Memory B cell (primary cell): ENCODE results near the gene RILP.
A peak's percentile ranks its signal among the peaks of the same experiment; 100 is the strongest.

ENCODE experiments used
- ATAC-seq: fragments of 150-1000 bp; cut with Tn5 transposase; 2 replicates; pipeline ENCODE4 v1.10.0; 2021; ENCODE audit warnings: low read depth, mild to moderate bottlenecking, moderate library complexity
- DNase-seq, 2 donors: peaks; one replicate each; pipeline ENCODE4 v3.0.0; 2022; ENCODE audit warnings: low spot score in 2 of 2
- H3K27ac Mint-ChIP-seq: one replicate; pipeline ENCODE4 v1.8.0; 2022; ENCODE audit warnings: mild to moderate bottlenecking, moderate library complexity, mixed read lengths
- H3K27me3 Mint-ChIP-seq: one replicate; pipeline ENCODE4 v1.8.0; 2022; ENCODE audit warnings: mixed read lengths
- H3K36me3 Mint-ChIP-seq: one replicate; pipeline ENCODE4 v1.8.0; 2022; ENCODE audit warnings: mild to moderate bottlenecking, mixed read lengths
- H3K4me1 Mint-ChIP-seq: one replicate; pipeline ENCODE4 v1.8.0; 2022; ENCODE audit warnings: mixed read lengths
- H3K4me3 Mint-ChIP-seq: one replicate; pipeline ENCODE4 v1.8.0; 2022; ENCODE audit warnings: mild to moderate bottlenecking, moderate library complexity, mixed read lengths
- H3K9me3 Mint-ChIP-seq: one replicate; pipeline ENCODE4 v1.8.0; 2022; ENCODE audit warnings: mixed read lengths

The RILP gene

DNA sequence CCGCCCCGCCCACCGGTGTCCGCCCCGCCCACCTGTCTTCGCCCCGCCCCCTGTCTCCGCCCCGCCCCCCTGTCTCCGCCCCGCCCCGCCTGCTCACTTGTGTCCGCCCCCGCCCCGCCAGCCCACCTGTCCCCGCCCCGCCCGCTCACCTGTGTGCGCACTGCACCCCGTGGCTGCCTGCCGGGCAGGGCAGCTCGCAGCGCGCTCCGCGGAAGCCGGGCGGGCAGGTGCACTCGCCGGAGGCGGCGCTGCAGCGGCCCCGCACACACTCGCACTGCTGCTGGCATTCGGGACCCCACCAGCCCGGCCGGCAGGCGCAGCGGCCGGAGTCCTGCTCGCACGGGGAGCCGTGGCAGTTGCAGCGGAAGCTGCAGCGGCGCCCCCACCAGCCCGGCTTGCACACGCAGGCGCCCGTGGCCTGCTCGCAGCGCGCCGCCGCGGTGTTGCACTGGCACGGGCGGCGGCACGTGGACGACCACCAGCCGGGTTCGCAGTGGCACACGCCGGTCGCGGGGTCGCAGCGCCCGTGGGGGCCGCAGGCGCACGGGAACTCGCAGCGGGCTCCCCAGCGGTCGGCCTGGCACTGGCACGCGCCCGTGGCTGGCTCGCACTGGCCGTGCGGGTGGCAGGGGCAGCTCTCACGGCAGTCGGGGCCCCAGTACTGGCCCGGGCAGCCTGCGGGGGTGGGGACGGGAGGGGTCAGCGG lies 6.2 kb downstream of the RILP start:
- no peaks in the 10 kb centered on the region for H3K9me3 Mint-ChIP-seq
- DNase-seq (peak; percentile 60 to 65), ATAC-seq (peak; percentile 51)
- no peaks in the 10 kb centered on the region for H3K27me3 Mint-ChIP-seq
- H3K4me3 Mint-ChIP-seq, result no peak overlapping the region
- peaks cover 27% of the 10 kb centered on the region for H3K4me1 Mint-ChIP-seq
- no peaks in the 10 kb centered on the region for H3K36me3 Mint-ChIP-seq
- H3K27ac Mint-ChIP-seq, result no peak overlapping the region

DNA sequence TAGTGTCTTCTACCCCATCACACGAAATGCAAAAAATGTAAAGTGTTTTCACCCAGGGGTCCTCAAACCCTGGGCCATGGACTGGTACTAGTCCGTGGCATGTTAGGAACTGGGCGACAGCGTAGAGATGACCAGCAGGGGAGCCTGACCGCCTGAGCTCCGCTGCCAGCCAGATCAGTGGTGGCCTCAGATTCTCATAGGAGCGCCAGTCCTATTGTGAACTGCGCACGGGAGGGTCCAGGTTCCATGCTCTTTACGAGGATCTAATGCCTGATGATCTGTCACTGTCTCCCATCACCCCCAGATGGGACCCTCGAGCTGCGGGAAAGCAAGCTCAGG lies 8.6 kb downstream of the RILP start:
- H3K4me1 Mint-ChIP-seq, result peaks cover 17% of the 10 kb centered on the region
- no peak overlapping the region for H3K27ac Mint-ChIP-seq
- no peaks in the 10 kb centered on the region for H3K36me3 Mint-ChIP-seq
- no peak overlapping the region for H3K4me3 Mint-ChIP-seq
- no peak for ATAC-seq
- no peak for DNase-seq
- H3K9me3 Mint-ChIP-seq, result no peaks in the 10 kb centered on the region
- no peaks in the 10 kb centered on the region for H3K27me3 Mint-ChIP-seq

DNA sequence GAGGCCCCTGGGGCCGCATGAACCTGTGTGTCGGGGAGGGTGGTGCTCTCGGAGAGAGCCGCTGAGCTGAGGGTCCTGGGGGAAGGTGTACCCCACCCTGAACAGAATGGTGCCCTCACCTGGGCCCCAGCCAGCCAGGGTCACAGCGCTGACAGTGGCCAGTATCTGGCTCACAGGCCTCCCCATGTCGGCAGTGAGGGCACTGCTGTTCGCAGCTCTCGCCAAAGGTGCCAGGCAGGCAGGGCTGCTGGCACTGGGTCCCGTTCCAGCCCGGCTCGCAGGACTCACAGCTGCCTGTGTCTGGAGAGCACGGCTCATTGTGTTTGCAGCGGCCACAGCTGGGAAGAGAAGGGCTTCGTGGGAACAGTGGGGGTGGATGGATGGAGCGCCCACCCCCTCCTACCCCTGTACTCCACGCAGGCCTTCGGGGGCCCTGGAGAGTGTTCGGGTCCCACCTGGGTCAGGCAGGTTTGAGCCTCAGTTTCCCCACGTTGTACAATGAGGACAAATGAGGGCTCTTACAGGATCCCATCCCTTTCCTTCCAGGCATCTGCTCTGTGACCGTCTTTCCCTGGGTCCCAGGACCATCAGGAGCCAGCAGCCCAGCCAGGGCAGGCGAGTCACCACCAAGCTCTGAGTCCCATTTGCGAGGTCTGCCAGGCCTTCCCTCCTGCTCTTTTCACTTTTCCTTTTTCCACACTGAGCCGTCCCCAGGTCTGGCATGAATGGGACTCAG lies 9.2 kb downstream of the RILP start:
- Mint-ChIP-seq H3K27me3 (no peaks in the 10 kb centered on the region), H3K4me3 (no peak overlapping the region), H3K36me3 (no peaks in the 10 kb centered on the region), H3K9me3 (no peaks in the 10 kb centered on the region), H3K4me1 (peaks cover 17% of the 10 kb centered on the region), H3K27ac (no peak overlapping the region)
- no peak for DNase-seq
- no peak for ATAC-seq

DNA sequence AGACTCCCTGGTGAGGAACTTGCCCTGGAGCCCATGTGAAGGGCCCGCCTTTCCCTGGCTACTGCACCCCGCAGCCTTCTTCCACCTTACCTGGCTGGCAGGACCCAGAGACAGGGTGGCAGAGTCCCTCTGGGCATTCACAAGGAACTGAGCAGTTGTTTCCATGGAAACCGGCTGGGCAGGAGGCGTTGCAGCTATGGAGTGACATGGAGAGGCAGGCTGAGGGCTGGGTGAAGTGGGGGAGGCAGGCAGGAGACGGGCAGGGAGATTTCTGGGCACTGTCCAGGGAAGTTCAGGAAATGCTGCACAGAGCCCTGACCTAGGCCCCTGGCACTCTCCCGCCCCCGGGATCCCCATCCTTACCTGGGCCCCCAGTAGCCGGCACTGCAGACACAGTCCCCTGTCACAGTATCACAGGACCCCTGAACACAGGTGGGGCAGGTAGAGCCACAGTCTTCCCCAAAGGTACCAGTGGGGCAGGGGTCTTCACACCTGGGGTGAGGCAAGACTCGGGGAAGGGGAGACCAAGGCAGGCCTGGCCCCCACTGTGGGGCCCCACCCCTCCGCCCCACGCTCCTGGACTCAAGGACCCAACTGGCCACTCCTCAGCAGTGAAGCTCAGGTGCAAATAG lies 10.0 kb downstream of the RILP start:
- no peaks in the 10 kb centered on the region for H3K9me3 Mint-ChIP-seq
- ATAC-seq, result no peak
- no peaks in the 10 kb centered on the region for H3K27me3 Mint-ChIP-seq
- H3K4me1 Mint-ChIP-seq, result peaks cover 9% of the 10 kb centered on the region
- H3K27ac Mint-ChIP-seq, result peak overlapping the region; percentile 87
- no peak overlapping the region for H3K4me3 Mint-ChIP-seq
- DNase-seq, result no peak
- H3K36me3 Mint-ChIP-seq, result no peaks in the 10 kb centered on the region

DNA sequence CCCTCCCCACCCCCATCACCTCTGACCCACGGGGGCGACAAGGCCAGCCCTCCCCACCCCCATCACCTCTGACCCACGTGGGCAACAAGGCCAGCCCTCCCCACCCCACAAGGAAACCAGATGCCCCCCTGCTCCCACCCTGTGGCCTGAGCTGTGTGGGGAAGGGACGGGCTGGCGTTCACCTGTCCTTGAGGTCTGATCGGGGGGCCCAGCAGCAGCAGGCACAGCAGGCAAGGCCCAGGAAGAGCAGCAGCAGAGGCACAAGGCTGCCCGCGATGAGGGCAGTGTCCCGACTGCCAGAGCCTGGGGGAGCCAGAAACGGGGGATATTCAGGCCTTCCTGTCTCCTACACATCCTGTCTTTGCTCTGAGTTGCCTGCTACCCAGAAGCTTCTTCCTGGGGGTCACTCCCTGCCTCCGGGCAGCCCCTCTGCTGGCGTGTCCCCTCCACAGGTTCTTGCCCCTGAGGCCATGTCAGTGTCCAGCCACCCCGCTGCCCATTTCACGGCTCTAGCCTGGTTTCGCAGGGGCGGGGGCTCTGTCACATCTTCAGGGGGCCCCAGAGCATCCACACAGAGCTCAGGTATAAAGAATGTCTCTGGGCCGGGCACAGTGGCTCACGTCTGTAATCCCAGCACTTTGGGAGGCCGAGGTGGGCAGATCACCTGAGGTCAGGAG lies 10.9 kb downstream of the RILP start:
- no peak for DNase-seq
- Mint-ChIP-seq H3K27ac (peak overlapping the region; percentile 87), H3K27me3 (no peaks in the 10 kb centered on the region), H3K4me1 (peaks cover 2% of the 10 kb centered on the region), H3K9me3 (no peaks in the 10 kb centered on the region), H3K36me3 (no peaks in the 10 kb centered on the region), H3K4me3 (no peak overlapping the region)
- no peak for ATAC-seq

DNA sequence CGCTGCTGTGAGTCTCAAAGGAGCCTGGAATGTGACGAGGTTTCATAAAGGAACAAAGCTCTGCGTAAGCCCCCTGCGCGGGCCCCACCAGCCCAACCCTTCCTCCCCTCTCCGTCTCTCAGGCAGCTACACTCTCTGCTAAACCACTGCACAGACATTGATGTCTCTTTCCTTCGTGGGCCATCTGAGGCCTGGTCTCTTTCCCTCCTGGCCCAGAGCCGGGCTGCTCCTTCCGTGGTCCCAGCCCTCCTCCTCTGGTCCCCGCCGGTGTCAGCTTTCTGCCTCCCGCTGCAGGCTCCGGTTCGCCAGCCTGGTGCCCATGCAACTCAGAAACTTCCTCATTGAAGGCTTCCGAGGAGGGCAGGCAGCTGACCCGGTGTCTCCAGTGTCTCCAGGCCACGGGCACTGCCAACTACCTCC lies 11.5 kb downstream of the RILP start:
- Mint-ChIP-seq H3K4me3 (no peak overlapping the region), H3K27ac (peak overlapping the region; percentile 87), H3K36me3 (no peaks in the 10 kb centered on the region), H3K4me1 (peaks cover 2% of the 10 kb centered on the region), H3K27me3 (no peaks in the 10 kb centered on the region), H3K9me3 (no peaks in the 10 kb centered on the region)
- ATAC-seq, result no peak
- no peak for DNase-seq

DNA sequence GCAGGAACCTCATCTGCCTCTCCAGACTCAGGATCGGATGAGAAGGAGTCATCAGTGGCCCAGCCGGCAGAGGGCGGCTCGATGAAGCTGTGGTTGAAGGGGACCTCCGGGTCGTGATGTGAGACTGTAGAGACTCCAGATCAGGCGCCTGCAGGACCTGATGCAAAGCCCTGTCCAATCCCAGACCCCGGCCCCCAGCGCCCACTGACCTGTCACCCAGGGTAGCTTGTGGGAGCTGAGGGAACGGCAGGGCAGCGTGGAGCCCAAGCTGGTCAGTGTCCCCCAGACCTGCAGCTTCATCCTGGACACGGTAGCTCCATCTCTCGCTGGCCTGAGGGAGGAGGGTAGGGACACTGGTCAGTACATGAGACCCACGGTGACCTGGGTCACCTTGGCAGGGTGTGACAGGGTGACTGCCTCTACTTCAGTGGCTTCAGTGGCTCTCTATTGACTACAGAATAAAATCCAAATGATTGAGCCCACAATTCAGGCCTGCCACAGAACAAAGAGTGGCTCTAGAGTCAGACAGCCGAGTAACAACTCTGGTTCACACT lies 12.9 kb downstream of the RILP start:
- Mint-ChIP-seq H3K4me1 (peaks cover 4% of the 10 kb centered on the region), H3K4me3 (no peak overlapping the region), H3K9me3 (no peaks in the 10 kb centered on the region), H3K27ac (no peak overlapping the region), H3K27me3 (no peaks in the 10 kb centered on the region), H3K36me3 (no peaks in the 10 kb centered on the region)
- ATAC-seq, result no peak
- DNase-seq, result no peak

DNA sequence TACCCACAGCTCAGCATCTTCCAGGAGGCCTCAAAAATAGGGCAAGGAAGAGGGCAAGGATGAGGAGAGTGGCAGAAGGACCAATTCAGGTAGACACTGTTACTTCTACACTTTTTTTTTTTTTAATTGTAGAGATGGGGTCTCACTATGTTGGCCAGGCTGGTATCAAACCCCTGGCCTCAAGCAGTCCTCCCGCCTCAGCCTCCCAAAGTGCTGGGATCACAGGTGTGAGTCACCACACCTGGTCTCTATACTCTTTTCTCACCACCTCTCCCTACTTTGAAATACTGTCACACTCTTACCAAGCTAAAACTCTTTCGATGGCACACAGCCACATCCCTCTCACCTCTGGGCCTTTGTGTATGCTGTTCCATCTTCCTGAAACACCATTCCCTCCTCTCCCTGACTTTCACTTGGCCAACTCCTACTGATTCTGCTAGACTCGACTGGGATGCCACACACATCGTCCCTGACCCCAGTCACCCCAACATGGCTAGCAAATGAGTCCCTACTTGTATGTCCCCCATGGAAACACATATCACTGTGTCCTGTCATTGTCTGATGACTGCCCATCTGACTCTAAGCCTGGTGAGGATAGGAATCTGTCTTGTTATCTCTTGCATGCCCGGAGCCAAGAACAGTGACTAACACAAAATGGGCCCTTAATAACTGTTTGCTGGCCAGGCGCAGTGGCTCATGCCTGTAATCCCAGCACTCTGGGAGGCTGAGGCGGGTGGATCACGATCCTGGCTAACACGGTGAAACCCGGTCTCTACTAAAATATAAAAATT lies 13.8 kb downstream of the RILP start:
- H3K4me1 Mint-ChIP-seq, result peaks cover 9% of the 10 kb centered on the region
- H3K36me3 Mint-ChIP-seq, result no peaks in the 10 kb centered on the region
- no peaks in the 10 kb centered on the region for H3K9me3 Mint-ChIP-seq
- no peak overlapping the region for H3K27ac Mint-ChIP-seq
- no peak for ATAC-seq
- DNase-seq, result no peak
- no peaks in the 10 kb centered on the region for H3K27me3 Mint-ChIP-seq
- no peak overlapping the region for H3K4me3 Mint-ChIP-seq

DNA sequence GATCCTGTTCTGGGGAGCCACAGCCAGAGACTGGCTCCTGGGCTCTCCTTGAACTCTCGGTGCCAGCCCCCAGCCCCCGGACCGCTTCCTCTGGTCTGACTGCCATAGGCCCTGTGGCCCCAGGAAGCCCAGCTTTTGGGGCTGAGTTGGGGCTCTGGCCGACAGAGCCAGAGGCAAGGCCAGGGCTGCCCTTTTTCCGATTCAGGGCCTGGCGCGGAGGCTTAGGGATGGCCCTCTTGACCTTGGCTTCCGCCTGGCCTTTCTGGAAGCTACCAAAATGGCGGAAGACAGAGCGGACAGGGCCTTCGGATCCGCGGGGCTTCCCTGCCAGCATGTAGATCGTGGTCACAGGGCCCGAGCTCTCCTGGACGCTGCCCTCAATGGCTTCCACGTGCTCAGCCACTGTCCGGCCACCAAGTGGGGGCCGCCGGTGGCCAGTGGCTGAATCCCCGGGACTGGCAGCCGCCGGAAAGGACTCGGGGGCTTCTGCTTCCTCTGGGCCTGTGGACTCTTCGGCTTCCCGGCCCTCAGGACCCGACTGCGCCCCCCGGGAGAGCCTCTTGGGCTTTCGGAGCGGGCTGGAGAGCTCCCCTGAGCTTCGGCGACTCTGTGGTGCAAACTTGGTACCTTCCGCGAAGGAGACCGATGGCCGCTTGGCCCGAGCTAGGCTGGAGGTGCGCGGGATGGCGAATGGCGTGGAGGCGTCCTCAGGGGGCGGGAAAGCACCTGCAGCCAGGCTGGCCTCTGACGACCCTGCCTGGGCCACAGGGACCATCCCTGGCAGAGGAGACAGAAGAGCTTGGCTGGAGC lies 14.6 kb downstream of the RILP start:
- no peak for DNase-seq

DNA sequence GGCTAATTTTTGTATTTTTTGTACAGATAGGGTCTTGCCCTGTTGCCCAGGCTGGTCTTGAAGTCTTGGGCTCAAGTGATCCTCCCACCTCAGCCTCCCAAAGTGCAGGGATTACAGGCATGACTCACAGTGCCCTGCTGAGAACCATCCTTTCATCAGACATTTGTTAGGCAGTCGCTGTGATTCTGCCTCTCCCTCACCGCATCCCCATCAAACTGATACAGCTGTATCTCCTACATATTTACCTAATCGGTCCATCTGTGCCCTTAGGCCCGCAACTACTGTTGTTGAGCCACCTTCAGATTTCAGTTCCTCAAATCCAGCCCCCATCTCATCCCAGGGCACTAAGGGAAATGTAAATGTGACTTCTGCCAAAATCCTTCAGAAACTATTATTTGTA lies 19.0 kb downstream of the RILP start:
- Mint-ChIP-seq H3K9me3 (no peaks in the 10 kb centered on the region), H3K36me3 (peaks cover 2% of the 10 kb centered on the region), H3K27ac (peak overlapping the region; percentile 96), H3K4me3 (peak overlapping the region; percentile 89), H3K27me3 (no peaks in the 10 kb centered on the region), H3K4me1 (peaks cover 31% of the 10 kb centered on the region)
- ATAC-seq (no peak), DNase-seq (no peak)

More for the DNA sequence above, 14.6 kb downstream of the RILP start:
- Mint-ChIP-seq H3K36me3 (no peaks in the 10 kb centered on the region), H3K9me3 (no peaks in the 10 kb centered on the region), H3K27ac (no peak overlapping the region), H3K4me1 (peaks cover 16% of the 10 kb centered on the region), H3K4me3 (no peak overlapping the region), H3K27me3 (no peaks in the 10 kb centered on the region)
- ATAC-seq, result no peak

DNA sequence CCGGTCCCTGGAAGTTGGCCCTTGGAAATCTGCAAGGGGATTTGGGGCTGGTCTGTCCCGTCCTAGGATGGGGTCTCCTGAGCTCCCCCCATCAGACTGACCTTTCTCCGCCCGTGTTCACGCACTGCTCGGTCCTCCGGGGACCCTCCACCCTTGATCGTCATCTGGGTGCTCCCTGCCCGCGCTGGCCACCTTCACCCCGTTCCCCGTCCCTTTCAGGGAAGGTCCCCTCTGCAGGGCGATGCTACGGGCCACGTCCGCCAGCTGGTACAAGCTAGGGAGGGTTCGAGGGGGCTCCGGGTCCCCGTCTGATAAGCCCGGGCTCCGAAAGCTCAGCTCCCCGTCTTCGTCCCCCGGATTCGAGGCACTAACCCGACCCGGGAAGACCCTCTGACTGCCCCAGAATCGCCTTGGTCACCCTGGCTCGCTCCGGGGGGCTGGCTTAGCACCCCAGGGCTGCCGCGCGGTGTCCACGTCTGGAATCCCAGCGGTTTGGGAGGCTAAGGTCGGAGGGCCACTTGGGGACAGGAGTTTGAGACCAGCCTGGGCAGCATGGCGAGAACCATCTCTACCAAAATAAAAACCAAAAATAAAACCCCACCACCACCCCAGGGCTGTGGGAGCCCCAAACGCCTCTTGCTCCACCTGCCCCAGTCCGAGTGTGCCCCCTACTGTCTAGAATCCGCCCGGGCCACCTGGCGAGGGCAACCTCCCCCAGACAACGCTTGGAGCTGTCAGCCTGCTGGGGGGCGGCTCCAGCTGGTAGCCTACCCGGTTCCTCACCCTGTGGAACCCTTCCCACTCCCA lies 20.0 kb downstream of the RILP start:
- Mint-ChIP-seq H3K27me3 (no peaks in the 10 kb centered on the region), H3K9me3 (no peaks in the 10 kb centered on the region), H3K36me3 (peaks cover 2% of the 10 kb centered on the region), H3K4me3 (peak overlapping the region; percentile 89), H3K27ac (peak overlapping the region; percentile 96), H3K4me1 (peaks cover 36% of the 10 kb centered on the region)
- DNase-seq, result peak; percentile 81 to 82
- ATAC-seq, result peak; percentile 18

DNA sequence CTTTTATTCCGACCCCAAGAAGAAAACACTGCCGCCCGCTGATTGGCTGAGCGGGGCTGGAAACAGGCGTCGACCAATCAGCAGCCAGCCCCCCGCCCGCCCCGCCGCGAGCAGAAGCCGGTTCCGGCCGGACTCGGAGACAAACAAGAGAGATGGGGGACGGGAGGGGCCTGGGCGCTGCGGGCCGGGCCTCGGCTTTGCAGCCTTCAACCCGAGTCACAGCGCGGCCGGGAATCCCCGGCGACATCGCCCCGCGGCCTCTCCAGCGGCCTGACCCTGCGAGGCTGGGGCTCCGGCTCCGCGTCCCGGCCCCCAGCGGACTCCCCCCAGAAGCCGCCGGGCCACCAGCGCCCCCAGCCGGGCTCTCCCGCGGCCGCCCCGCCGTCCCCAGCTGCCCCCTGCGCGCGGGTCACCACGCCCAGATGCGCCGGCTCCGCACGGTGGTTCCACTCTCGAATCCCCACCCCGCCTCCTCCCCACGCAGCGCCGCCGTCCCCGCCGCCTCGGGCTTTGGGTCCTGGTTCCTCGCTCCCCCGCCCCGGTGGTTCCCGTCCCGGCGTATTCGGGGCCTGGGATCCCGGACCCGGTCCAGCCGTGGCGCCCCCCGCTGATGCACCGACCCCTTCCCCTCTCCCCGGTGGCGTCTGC lies 20.7 kb downstream of the RILP start:
- no peaks in the 10 kb centered on the region for H3K27me3 Mint-ChIP-seq
- DNase-seq (peak; percentile 84 to 86), ATAC-seq (peak; percentile 69)
- peaks cover 37% of the 10 kb centered on the region for H3K4me1 Mint-ChIP-seq
- peak overlapping the region; percentile 96 for H3K27ac Mint-ChIP-seq
- peaks cover 2% of the 10 kb centered on the region for H3K36me3 Mint-ChIP-seq
- peak overlapping the region; percentile 94 for H3K4me3 Mint-ChIP-seq
- no peaks in the 10 kb centered on the region for H3K9me3 Mint-ChIP-seq
